GM12864 (cell line): ENCODE results near the gene MYH7B.

ENCODE experiments used
- DNase-seq: peaks from one replicate; pipeline ENCODE4 v3.0.0-alpha.2; 2011; ENCODE audit warnings: low read depth
- H3K4me3 ChIP-seq: 2 replicates; pipeline ENCODE4 v1.5.1; 2011; ENCODE audit warnings: mild to moderate bottlenecking, low read depth, low read length, control low read depth
- TF ChIP-seq, protein P1 (sequence below): IDR thresholded peaks from 2 replicates; pipeline ENCODE4 v1.5.1; 2011; ENCODE audit warnings: low read depth, mild to moderate bottlenecking, moderate library complexity, low read length, control low read depth, inconsistent platforms; ENCODE audit errors: missing control alignments

Gene MYH7B

DNA sequence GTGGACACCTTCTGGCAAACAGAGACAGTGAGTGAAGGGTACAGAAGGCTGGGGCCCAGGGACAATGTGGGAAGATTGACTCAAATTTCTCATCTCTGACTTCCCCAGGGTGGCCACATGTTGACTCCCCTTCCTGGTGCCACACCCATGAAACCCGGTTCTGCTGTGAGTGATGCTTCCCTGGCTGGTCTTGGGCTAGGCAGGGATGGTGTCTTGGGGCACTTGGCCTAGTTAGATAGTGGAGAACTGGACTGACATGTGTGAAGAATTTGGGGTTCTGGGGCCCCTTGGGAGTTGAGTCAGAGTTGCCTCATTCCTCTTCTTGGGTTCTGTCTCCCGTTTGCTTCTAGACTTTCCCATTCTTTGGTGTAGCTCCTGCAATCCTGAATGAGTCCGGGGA, 34.2 kb upstream of the MYH7B start:
- TF ChIP-seq, protein P1, sequence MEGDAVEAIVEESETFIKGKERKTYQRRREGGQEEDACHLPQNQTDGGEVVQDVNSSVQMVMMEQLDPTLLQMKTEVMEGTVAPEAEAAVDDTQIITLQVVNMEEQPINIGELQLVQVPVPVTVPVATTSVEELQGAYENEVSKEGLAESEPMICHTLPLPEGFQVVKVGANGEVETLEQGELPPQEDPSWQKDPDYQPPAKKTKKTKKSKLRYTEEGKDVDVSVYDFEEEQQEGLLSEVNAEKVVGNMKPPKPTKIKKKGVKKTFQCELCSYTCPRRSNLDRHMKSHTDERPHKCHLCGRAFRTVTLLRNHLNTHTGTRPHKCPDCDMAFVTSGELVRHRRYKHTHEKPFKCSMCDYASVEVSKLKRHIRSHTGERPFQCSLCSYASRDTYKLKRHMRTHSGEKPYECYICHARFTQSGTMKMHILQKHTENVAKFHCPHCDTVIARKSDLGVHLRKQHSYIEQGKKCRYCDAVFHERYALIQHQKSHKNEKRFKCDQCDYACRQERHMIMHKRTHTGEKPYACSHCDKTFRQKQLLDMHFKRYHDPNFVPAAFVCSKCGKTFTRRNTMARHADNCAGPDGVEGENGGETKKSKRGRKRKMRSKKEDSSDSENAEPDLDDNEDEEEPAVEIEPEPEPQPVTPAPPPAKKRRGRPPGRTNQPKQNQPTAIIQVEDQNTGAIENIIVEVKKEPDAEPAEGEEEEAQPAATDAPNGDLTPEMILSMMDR = no peak
- no peak for DNase-seq
- no peak overlapping the region for H3K4me3 ChIP-seq

DNA sequence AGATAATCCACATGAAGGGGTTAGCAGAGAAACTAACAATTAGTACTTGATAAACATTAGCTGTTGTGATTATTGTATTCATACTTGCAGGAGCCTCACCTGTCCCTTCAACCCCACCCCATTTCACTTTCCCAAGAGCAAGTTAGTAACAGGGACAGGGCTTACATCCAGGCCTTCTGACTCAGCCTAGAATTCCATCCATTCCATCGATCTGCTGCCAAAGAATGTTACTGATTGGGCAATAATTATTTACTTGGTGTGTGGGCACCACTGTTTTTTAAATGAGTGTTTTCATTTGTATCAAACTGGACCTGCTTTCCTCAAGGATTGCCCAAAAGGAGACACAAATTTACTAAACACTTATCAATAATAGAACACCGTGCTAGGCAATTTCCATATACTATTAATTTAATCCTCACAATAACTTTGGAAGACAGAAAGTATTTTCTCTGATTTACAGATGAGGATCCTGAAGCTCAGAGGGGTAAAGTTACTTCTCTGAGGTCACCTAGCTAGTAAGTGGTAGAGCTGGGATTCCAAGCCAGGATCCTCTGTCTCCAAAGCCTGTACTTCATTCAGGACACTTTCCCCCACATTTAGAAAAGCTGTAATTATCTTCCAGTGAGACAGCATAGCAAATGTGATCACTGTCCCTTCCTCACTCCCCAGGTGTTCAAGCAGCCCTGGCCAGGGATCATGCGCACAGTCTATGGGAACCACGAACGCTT, 32.9 kb upstream of the MYH7B start:
- TF ChIP-seq, protein P1 = no peak
- DNase-seq = no peak
- H3K4me3 ChIP-seq = no peak overlapping the region

DNA sequence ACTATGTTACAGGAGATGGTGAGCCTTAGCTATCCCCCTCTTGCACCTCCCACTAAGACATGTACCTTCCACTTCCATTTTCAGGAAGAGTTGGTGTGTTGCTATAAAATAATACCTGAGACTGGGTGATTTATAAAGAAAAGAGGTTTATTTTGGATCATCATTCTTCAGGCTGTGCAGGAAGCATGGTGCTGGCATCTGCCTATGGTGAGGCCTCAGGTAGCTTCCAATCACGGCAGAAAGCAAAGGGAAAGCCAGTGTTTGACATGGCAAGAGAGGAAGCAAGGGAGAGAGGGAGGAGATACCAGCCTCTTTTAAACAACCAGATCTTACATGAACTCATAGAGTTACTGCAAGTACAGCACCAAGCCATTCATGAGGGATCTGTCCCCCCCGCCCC, 32.3 kb upstream of the MYH7B start:
- H3K4me3 ChIP-seq = no peak overlapping the region
- no peak for DNase-seq
- TF ChIP-seq, protein P1 = no peak

DNA sequence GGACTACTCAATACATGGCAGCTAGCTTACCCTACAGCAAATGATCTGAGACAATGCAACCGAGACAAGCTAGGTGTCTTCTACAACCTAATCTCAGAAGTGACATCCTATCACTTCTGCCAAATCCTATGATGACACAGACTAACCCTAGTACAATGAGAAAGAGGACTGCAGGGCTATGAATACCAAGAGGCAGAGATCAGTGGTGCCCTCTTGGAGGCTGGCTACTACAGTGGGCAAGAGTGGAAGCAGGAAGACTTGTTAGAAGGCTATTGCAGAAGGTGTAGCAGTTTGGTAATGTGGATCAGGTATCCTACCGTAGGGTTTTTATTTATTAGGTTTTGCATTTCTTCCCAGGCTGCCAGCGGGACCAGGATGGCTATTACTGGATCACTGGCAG, 30.3 kb upstream of the MYH7B start:
- H3K4me3 ChIP-seq = no peak overlapping the region
- no peak for DNase-seq
- TF ChIP-seq, protein P1 = no peak

DNA sequence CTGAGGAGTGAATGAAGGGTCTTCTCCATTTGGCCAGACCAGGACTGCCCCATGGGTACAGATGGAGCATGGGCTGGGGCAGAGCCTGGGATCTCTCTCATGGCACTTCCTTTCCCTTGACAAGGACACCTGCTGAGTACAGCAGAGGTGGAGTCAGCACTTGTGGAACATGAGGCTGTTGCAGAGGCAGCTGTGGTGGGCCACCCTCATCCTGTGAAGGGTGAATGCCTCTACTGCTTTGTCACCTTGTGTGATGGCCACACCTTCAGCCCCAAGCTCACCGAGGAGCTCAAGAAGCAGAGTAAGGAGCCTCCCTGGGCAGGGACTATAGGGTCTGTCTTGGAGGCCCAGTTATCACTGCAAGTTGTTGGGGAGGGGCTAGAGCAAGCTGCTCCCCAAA, 29.7 kb upstream of the MYH7B start:
- no peak for DNase-seq
- TF ChIP-seq, protein P1 = no peak
- H3K4me3 ChIP-seq = no peak overlapping the region

DNA sequence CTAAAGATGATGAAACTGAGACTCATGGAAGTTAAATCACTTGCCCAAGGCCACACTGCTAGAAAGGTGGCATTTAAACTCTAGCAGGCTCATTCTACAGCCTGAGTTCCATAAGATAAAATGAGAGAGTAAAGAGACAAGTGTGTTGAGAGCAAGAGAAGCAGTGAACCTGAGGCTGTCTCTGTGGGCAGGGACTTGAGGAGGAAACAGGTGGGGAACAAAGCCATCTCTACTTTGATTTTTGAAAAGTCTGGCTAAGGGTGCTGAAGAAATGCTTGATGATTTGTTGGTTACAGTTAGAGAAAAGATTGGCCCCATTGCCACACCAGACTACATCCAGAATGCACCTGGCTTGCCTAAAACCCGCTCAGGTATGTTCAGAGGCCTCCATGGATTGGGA, 29.1 kb upstream of the MYH7B start:
- no peak overlapping the region for H3K4me3 ChIP-seq
- no peak for DNase-seq
- TF ChIP-seq, protein P1 = no peak

DNA sequence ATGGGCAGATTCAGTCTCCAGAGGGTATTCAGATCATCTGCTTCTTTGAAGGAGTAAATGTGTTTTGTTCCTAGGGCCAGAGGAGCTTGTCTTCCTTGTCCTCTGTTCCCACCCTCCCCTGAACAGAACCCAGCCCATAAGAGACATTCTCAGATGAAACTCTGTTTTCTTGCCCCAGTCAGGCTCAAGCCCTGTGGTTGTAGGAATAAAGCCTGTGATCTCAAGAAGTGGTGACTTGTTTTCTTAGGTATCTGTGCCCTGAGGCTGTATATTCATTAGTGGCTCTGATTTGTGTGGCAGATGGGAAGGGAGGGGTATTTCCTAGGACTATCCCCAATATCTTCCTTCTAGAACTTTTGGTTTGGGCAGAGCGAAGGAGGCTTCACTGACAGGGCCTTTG, 27.9 kb upstream of the MYH7B start:
- no peak for DNase-seq
- TF ChIP-seq, protein P1 = no peak
- H3K4me3 ChIP-seq = no peak overlapping the region
